ENCODE data around the gene MYOZ2. TPM values are rescaled to one million over a fixed set of nuclear protein-coding genes. Genes with fewer than 3 reads are reported as not detected.

MYOZ2 gene
- total RNA-seq, 4 donors from 2014 or later = not detected

DNA sequence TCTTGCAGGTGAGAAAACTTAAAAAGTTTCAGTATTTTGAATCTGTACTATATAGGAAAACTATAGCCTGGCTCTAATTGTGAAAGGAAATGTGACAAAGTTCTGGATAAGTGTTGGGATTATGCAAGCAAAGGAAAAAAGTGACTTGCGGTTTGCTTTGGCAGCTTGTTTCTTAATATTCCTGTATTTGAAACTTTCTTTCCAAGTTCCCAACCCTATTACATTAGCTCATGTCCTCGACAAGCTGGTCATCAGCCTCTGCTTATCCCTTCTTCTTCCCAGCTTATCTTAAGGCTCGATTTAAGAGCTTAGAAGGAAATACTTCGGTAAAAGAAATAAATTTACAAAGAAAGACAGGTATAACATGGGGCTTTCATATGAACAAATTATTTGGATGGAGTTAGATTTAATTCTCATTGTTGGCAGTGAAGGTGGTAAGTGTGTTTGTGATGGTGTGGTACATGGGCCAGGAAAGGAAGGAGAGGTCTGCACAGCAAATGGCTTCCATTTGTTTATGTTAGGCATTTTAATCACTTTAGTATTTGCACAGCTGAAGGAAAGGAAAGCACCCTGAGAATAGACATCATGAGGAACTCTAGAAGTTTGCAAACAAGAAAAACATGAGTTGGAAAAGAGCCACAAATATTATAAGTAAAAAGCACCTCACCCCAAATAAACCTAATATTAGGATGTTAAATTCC lies 5.1 kb upstream of the MYOZ2 start:
- no peak for DNase-seq (ENCODE audit: low spot score in 2 of 2)
- 60 to 80% methylated on average over 4 of the region's 4 CpGs for WGBS, 2 donors

DNA sequence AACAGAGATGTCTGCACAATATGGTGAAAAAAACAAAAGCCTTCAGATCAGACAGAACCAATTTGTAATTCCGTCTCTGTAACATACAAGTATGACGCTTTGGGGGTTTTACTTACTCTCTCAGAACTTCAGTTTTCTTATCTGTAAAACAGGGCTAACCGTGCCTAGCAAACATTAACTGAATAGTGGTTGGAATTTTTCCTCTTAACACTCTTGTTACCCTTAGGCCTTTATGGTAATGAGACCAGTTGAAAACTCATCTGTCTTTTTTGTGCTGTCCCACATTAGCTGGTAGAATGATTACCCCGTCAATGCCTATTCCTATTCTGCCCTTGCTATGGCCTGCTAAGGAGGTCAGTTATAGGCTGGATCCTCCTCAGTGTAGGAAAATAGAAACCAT lies 4.5 kb upstream of the MYOZ2 start:
- DNase-seq (ENCODE audit: low spot score in 2 of 2) = no peak
- TF ChIP-seq, protein P1, sequence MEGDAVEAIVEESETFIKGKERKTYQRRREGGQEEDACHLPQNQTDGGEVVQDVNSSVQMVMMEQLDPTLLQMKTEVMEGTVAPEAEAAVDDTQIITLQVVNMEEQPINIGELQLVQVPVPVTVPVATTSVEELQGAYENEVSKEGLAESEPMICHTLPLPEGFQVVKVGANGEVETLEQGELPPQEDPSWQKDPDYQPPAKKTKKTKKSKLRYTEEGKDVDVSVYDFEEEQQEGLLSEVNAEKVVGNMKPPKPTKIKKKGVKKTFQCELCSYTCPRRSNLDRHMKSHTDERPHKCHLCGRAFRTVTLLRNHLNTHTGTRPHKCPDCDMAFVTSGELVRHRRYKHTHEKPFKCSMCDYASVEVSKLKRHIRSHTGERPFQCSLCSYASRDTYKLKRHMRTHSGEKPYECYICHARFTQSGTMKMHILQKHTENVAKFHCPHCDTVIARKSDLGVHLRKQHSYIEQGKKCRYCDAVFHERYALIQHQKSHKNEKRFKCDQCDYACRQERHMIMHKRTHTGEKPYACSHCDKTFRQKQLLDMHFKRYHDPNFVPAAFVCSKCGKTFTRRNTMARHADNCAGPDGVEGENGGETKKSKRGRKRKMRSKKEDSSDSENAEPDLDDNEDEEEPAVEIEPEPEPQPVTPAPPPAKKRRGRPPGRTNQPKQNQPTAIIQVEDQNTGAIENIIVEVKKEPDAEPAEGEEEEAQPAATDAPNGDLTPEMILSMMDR (IDR thresholded peaks at IDR 0.05) = no peak
- no peak for TF ChIP-seq POLR2A (IDR thresholded peaks at IDR 0.05)
- 66 to 74% methylated on average over 4 of the region's 4 CpGs for WGBS, 2 donors
- intact Hi-C loops (cut with DNase I; ENCODE audit: low total_unique reads) = no loop called here
- no peak overlapping the region for H3K4me3 ChIP-seq (ENCODE audit: low read depth, poor library complexity, severe bottlenecking)

More for the DNA sequence above, 5.1 kb upstream of the MYOZ2 start:
- H3K4me3 ChIP-seq (ENCODE audit: low read depth, poor library complexity, severe bottlenecking) = no peak overlapping the region
- intact Hi-C loops (cut with DNase I; ENCODE audit: low total_unique reads) = no loop called here
- TF ChIP-seq, protein P1 (IDR thresholded peaks at IDR 0.05) = no peak
- no peak for TF ChIP-seq POLR2A (IDR thresholded peaks at IDR 0.05)

DNA sequence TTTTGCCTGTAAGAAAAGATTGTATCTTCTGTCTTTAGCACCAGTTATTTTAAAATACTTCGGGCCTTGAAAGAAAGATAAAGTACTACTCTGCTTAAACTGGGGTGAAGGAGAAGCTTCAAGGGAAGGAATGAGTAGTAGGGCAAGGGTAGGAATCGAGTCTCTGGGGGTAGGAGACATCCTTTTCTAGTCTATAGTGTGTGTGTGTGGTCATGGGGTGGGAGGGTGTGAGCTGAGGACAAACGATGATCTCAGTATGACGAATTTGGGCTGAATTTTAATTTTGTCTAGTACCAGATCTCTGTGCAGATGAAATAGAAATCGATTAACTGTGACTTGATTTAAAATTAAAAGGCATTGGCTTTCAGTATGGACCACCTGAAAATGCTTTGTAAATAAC lies 3.3 kb upstream of the MYOZ2 start:
- intact Hi-C loops (cut with DNase I; ENCODE audit: low total_unique reads) = no loop called here
- TF ChIP-seq, protein P1 (IDR thresholded peaks at IDR 0.05) = no peak
- TF ChIP-seq POLR2A (IDR thresholded peaks at IDR 0.05) = no peak
- H3K4me3 ChIP-seq (ENCODE audit: low read depth, poor library complexity, severe bottlenecking) = no peak overlapping the region
- WGBS, 2 donors = 68 to 73% methylated on average over 5 of the region's 5 CpGs
- no peak for DNase-seq (ENCODE audit: low spot score in 2 of 2)

DNA sequence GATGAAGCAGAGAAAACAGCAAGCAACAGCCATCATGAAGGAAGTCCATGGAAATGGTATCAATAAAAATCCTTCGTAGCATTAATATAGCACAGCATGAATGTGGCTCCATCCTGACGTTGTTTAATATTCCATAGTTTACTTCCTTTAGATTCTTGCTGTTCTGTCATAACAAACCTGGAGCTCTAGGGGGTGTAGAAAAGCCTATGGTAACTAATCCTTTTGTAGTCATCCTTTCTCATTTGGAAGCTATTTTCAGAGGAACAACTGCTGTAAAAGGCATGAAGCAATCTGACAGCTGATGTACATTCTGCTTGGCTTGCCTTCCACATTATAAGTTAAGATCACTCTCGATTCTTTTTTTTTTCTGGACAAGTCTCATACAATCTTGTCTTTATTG lies 914 bp downstream of the MYOZ2 start:
- intact Hi-C loops (cut with DNase I; ENCODE audit: low total_unique reads) = no loop called here
- DNase-seq (ENCODE audit: low spot score in 2 of 2) = no peak
- 75 to 78% methylated on average over 3 of the region's 3 CpGs for WGBS, 2 donors
- no peak overlapping the region for H3K4me3 ChIP-seq (ENCODE audit: low read depth, poor library complexity, severe bottlenecking)
- TF ChIP-seq POLR2A (IDR thresholded peaks at IDR 0.05) = no peak
- TF ChIP-seq, protein P1 (IDR thresholded peaks at IDR 0.05) = no peak

DNA sequence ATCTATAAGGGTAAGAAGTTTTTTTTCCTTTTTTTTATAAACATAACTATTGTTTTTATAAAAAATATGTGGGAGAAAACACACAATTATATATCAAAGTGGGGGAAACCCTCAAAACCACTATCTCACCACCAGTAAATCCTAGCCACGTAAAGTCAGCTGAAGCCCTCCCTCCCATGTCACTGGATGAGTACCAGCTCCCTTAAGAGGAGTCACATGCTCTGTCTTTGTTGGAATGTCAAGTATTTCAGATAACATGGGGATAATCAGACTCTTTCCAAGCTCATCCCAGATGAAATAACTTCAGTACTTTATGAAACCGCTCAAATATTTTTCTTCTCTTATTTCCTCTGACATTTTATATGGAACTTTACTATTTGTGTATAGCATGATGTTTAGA lies 2.4 kb downstream of the MYOZ2 start:
- DNase-seq (ENCODE audit: low spot score in 2 of 2) = no peak
- intact Hi-C loops (cut with DNase I; ENCODE audit: low total_unique reads) = no loop called here
- H3K4me3 ChIP-seq (ENCODE audit: low read depth, poor library complexity, severe bottlenecking) = no peak overlapping the region
- TF ChIP-seq, protein P1 (IDR thresholded peaks at IDR 0.05) = no peak
- no peak for TF ChIP-seq POLR2A (IDR thresholded peaks at IDR 0.05)
- WGBS, 2 donors = 45% methylated on average over 2 of the region's 2 CpGs

DNA sequence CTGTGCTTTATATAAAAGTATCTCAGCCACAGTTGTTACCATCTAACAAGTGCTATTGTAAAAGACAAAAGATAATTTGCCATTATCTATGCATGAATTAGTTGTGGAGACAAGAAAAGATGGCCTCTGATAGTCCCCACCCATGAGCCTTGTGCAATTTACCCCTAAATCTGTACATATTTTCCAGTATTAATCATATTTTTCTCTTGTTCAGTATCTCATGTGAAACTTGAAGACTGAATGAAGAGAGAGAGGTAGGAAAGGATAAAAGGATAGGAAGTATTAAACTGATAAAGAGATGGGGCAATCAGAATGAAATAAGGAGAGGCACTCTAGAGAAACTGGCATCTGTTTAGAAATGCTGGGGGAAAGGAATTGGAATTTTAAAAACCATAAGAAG lies 3.7 kb downstream of the MYOZ2 start:
- DNase-seq (ENCODE audit: low spot score in 2 of 2) = no peak
- no peak overlapping the region for H3K4me3 ChIP-seq (ENCODE audit: low read depth, poor library complexity, severe bottlenecking)
- TF ChIP-seq, protein P1 (IDR thresholded peaks at IDR 0.05) = no peak
- no peak for TF ChIP-seq POLR2A (IDR thresholded peaks at IDR 0.05)
- intact Hi-C loops (cut with DNase I; ENCODE audit: low total_unique reads) = no loop called here

All from lower leg skin (tissue), 4 donors.